ENCODE measurements around the gene IGFL4. TPM values are rescaled to one million over a fixed set of nuclear protein-coding genes. Genes with fewer than 3 reads are reported as not detected.

IGFL4 gene
- total RNA-seq (ENCODE audit: unreplicated experiment) = not detected
- long read RNA-seq = 0 reads

DNA sequence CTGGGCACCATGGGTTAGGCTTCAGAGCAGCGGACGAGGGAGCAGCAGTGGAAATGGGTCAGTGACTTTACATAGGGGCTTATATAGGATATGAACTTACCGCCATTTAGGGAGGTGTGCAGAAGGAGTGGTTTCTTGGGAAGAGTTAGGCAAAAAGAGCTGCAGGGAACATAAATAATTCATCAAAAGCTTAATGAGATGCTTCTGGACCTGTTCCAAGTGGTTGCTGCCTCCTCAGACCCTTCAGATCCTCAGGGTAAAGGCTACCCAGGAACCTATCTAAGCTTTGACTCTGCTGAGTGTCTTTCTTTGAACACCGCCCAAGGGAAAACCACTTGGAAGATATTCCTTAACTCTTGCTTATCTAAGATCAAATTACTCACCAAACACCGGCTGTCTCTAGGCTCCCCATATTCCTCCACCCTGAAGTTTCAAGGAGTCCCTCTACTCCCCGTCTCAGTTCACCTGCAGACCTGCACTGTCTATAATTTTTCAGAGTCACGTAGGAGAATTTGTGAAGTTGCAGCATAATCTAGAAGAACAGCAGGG is at the start of gene IGFL4:
IGFL4 (minus strand) TSS at position 51 of the 549 bp plus-strand sequence; CDS start at position 11, 40 bp downstream.
- peaks cover 11% of the 10 kb centered on the region for H3K27me3 Mint-ChIP-seq (ENCODE audit: unreplicated experiment)
- H3K36me3 Mint-ChIP-seq (ENCODE audit: low read depth, unreplicated experiment) = peaks cover 9% of the 10 kb centered on the region
- H3K4me3 Mint-ChIP-seq (ENCODE audit: unreplicated experiment) = peak within 1 kb of the TSS; percentile 51
- TF ChIP-seq, protein P1, sequence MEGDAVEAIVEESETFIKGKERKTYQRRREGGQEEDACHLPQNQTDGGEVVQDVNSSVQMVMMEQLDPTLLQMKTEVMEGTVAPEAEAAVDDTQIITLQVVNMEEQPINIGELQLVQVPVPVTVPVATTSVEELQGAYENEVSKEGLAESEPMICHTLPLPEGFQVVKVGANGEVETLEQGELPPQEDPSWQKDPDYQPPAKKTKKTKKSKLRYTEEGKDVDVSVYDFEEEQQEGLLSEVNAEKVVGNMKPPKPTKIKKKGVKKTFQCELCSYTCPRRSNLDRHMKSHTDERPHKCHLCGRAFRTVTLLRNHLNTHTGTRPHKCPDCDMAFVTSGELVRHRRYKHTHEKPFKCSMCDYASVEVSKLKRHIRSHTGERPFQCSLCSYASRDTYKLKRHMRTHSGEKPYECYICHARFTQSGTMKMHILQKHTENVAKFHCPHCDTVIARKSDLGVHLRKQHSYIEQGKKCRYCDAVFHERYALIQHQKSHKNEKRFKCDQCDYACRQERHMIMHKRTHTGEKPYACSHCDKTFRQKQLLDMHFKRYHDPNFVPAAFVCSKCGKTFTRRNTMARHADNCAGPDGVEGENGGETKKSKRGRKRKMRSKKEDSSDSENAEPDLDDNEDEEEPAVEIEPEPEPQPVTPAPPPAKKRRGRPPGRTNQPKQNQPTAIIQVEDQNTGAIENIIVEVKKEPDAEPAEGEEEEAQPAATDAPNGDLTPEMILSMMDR (IDR thresholded peaks at IDR 0.05; ENCODE audit: unreplicated experiment) = no peak
- H3K9me3 Mint-ChIP-seq (ENCODE audit: unreplicated experiment) = no peaks in the 10 kb centered on the region
- no peak within 1 kb of the TSS for H3K27ac Mint-ChIP-seq (ENCODE audit: unreplicated experiment)
- no peak for DNase-seq (ENCODE audit: low spot score)
- no peaks in the 10 kb centered on the region for H3K4me1 Mint-ChIP-seq (ENCODE audit: unreplicated experiment)

DNA sequence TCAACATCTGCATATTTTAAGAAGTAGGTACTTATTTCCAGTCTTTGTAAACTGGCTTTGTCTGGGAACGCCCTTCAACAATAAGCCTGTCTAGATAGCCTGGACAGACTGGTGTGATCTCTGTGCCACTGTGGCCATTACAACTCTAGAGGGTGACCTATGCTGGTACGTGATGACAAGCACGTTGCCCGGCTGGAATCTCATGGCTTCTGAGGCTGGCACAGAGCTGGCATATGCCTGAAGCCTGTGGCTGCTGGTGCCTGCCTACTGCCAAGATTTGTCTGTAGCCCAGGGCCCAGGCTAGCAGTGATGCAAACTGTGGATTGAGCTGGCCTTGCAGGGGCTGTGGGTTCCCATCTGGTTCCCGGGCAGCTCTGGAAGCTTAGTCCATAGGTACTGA is 49.6 kb upstream of the IGFL4 start:
- Mint-ChIP-seq H3K4me1 (ENCODE audit: unreplicated experiment) (peaks cover 3% of the 10 kb centered on the region), H3K27me3 (ENCODE audit: unreplicated experiment) (peaks cover 4% of the 10 kb centered on the region), H3K9me3 (ENCODE audit: unreplicated experiment) (peaks cover 9% of the 10 kb centered on the region), H3K4me3 (ENCODE audit: unreplicated experiment) (no peak overlapping the region), H3K27ac (ENCODE audit: unreplicated experiment) (no peak overlapping the region), H3K36me3 (ENCODE audit: low read depth, unreplicated experiment) (peaks cover 8% of the 10 kb centered on the region)
- no peak for DNase-seq (ENCODE audit: low spot score)
- TF ChIP-seq, protein P1 (IDR thresholded peaks at IDR 0.05; ENCODE audit: unreplicated experiment) = no peak

DNA sequence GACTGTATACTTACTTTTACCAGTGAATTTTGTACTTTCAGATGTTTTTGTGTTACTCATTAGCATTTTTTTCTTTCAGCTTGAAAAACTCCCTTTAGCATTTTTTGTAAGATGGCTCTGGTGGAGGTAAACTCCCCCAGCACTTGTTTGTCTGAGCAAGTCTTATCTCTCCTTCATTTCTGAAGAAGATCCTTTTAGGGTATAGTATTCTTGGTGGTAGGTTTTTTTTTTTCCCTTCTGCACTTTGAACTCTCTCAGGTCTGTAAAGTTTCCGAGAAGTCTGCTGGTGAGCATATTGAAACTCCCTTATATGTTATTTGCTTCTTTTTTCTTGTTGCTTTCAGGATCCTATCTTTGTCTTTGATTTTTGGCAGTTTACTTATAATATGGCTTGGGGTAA is 48.6 kb upstream of the IGFL4 start:
- no peak for DNase-seq (ENCODE audit: low spot score)
- TF ChIP-seq, protein P1 (IDR thresholded peaks at IDR 0.05; ENCODE audit: unreplicated experiment) = no peak
- H3K4me3 Mint-ChIP-seq (ENCODE audit: unreplicated experiment) = no peak overlapping the region
- H3K36me3 Mint-ChIP-seq (ENCODE audit: low read depth, unreplicated experiment) = peaks cover 8% of the 10 kb centered on the region
- H3K27me3 Mint-ChIP-seq (ENCODE audit: unreplicated experiment) = peaks cover 2% of the 10 kb centered on the region
- H3K4me1 Mint-ChIP-seq (ENCODE audit: unreplicated experiment) = peaks cover 3% of the 10 kb centered on the region
- H3K9me3 Mint-ChIP-seq (ENCODE audit: unreplicated experiment) = peaks cover 9% of the 10 kb centered on the region
- no peak overlapping the region for H3K27ac Mint-ChIP-seq (ENCODE audit: unreplicated experiment)

DNA sequence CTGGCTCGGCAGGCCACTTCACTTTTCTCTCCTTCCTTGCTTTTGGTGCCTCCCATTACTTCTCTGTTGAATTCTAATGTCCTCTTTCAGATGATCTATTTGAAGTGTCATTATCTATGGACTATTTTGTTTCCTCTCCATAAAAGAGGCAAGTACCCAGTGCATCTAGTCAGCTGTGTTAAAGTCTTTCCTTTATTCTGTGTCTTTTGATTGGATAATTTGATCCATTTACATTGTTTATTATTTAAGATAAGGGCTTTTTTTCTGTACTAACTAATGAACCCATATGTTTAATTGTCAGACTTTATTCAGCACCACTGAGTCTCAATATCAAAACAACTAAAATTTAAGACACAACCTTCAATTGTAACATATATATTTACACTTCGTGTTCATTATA is 47.3 kb upstream of the IGFL4 start:
- no peak for DNase-seq (ENCODE audit: low spot score)
- H3K36me3 Mint-ChIP-seq (ENCODE audit: low read depth, unreplicated experiment) = peaks cover 8% of the 10 kb centered on the region
- H3K27me3 Mint-ChIP-seq (ENCODE audit: unreplicated experiment) = peaks cover 2% of the 10 kb centered on the region
- TF ChIP-seq, protein P1 (IDR thresholded peaks at IDR 0.05; ENCODE audit: unreplicated experiment) = no peak
- H3K27ac Mint-ChIP-seq (ENCODE audit: unreplicated experiment) = no peak overlapping the region
- H3K4me1 Mint-ChIP-seq (ENCODE audit: unreplicated experiment) = peaks cover 3% of the 10 kb centered on the region
- peaks cover 9% of the 10 kb centered on the region for H3K9me3 Mint-ChIP-seq (ENCODE audit: unreplicated experiment)
- H3K4me3 Mint-ChIP-seq (ENCODE audit: unreplicated experiment) = no peak overlapping the region

DNA sequence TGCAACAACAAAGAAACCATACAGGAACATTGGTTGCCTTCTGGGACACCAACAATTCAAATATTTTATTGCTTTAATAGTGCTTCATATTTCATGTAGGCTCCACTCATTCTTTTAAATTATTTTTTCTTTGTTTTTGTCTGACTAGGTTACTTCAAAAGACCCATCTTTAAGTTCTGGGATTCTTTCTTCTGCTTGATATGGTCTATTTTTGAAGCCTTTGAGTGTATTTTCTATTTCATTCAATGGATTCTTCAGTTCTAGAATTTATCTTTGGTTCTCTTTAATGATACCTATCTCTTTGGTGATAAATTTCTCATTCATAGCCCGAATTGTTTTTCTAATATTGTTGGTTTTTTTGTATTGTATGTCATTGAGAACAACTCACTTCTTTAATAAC is 45.1 kb upstream of the IGFL4 start:
- Mint-ChIP-seq H3K4me3 (ENCODE audit: unreplicated experiment) (no peak overlapping the region), H3K4me1 (ENCODE audit: unreplicated experiment) (peaks cover 3% of the 10 kb centered on the region), H3K9me3 (ENCODE audit: unreplicated experiment) (peaks cover 9% of the 10 kb centered on the region), H3K27me3 (ENCODE audit: unreplicated experiment) (peaks cover 2% of the 10 kb centered on the region), H3K27ac (ENCODE audit: unreplicated experiment) (no peak overlapping the region), H3K36me3 (ENCODE audit: low read depth, unreplicated experiment) (peaks cover 8% of the 10 kb centered on the region)
- DNase-seq (ENCODE audit: low spot score) = no peak
- TF ChIP-seq, protein P1 (IDR thresholded peaks at IDR 0.05; ENCODE audit: unreplicated experiment) = no peak

Data from endothelial cell (in vitro differentiated cells).